Endodermal cell (in vitro differentiated cells): ENCODE measurements around the gene TMEM50B. TPM values are rescaled to one million over a fixed set of nuclear protein-coding genes. Genes with fewer than 3 reads are reported as not detected.
A peak's percentile ranks its signal among the peaks of the same experiment; 100 is the strongest.

Experiments used
- DNase-seq: peaks from one replicate; pipeline ENCODE4 v3.0.0-alpha.2; 2017
- H3K27ac ChIP-seq: 2 replicates; pipeline ENCODE4 v1.5.1; 2013; ENCODE audit warnings: mild to moderate bottlenecking, low read depth, low read length, moderate library complexity
- H3K27me3 ChIP-seq: 2 replicates; pipeline ENCODE4 v1.6.1; 2013; ENCODE audit warnings: mild to moderate bottlenecking, low read length, moderate library complexity; ENCODE audit not compliant: insufficient read depth, control insufficient read depth, poor library complexity, severe bottlenecking
- H3K36me3 ChIP-seq: 2 replicates; pipeline ENCODE4 v1.7.0; 2013; ENCODE audit warnings: mild to moderate bottlenecking, low read length, moderate library complexity; ENCODE audit not compliant: control insufficient read depth, insufficient read depth
- H3K4me1 ChIP-seq: one replicate; pipeline ENCODE4 v1.7.0; 2013; ENCODE audit warnings: low read length; ENCODE audit not compliant: control insufficient read depth, insufficient read depth
- H3K4me3 ChIP-seq: 2 replicates; pipeline ENCODE4 v1.5.1; 2013; ENCODE audit warnings: mild to moderate bottlenecking, low read length, moderate library complexity
- H3K9ac ChIP-seq: 2 replicates; pipeline ENCODE4 v1.6.1; 2013; ENCODE audit warnings: mild to moderate bottlenecking, low read length, moderate library complexity; ENCODE audit not compliant: poor library complexity, severe bottlenecking; ENCODE audit errors: extremely low read depth
- H3K9me3 ChIP-seq: 2 replicates; pipeline ENCODE4 v1.6.1; 2013; ENCODE audit warnings: mild to moderate bottlenecking, low read length, moderate library complexity; ENCODE audit not compliant: control insufficient read depth
- H3K27ac Mint-ChIP-seq: 2 replicates; pipeline ENCODE4 v1.8.0; 2020; ENCODE audit warnings: mixed read lengths
- H3K27me3 Mint-ChIP-seq: 2 replicates; pipeline ENCODE4 v1.8.0; 2021; ENCODE audit warnings: mild to moderate bottlenecking, mixed read lengths; ENCODE audit not compliant: insufficient read depth
- H3K36me3 Mint-ChIP-seq: 2 replicates; pipeline ENCODE4 v1.8.0; 2020; ENCODE audit warnings: low read depth, mixed read lengths
- H3K4me1 Mint-ChIP-seq: 2 replicates; pipeline ENCODE4 v1.8.0; 2020; ENCODE audit warnings: mixed read lengths
- H3K4me3 Mint-ChIP-seq: 2 replicates; pipeline ENCODE4 v1.8.0; 2020; ENCODE audit warnings: mild to moderate bottlenecking, moderate library complexity, mixed read lengths
- H3K9me3 Mint-ChIP-seq: 2 replicates; pipeline ENCODE4 v1.8.0; 2020; ENCODE audit warnings: mild to moderate bottlenecking, mixed read lengths
- WGBS, 2 experiments: methylation state at CpG; one replicate each; pipeline versions ENCODE4 v1.1.5 to v1.1.7; 2013; ENCODE audit warnings: missing lambda C conversion rate in 2 of 2, mixed read lengths in 1 of 2; ENCODE audit not compliant: insufficient coverage in 1 of 2, insufficient read length in 1 of 2; 5-methylcytosine and 5-hydroxymethylcytosine counted together
- total RNA-seq, 2 donors: library from RNA; stranded (reverse); fragmentation: NEBNext Ultra II Directional in 1 of 2; extraction: Animal tissue kit (Norgen Biotek cat#: 25700) in 1 of 2; gene quantifications; 2 replicates in 1 of 2; 3 replicates in 1 of 2; pipeline ENCODE4 v1.2.1, GENCODE V29; 2021
- TF ChIP-seq, protein P1 (sequence below): fragments of 200-600 bp; sonication (generic); conservative IDR thresholded peaks from 2 replicates; pipeline ENCODE4 v1.5.0; 2021; ENCODE audit warnings: antibody characterized with exemption, mild to moderate bottlenecking

Gene TMEM50B
- total RNA-seq, 2 donors from 2014 or later: 35.8 to 57.2 TPM

GRCh38 chr21:33418691-33419090 lies 61.1 kb downstream of the TMEM50B start:
- TF ChIP-seq, protein P1, sequence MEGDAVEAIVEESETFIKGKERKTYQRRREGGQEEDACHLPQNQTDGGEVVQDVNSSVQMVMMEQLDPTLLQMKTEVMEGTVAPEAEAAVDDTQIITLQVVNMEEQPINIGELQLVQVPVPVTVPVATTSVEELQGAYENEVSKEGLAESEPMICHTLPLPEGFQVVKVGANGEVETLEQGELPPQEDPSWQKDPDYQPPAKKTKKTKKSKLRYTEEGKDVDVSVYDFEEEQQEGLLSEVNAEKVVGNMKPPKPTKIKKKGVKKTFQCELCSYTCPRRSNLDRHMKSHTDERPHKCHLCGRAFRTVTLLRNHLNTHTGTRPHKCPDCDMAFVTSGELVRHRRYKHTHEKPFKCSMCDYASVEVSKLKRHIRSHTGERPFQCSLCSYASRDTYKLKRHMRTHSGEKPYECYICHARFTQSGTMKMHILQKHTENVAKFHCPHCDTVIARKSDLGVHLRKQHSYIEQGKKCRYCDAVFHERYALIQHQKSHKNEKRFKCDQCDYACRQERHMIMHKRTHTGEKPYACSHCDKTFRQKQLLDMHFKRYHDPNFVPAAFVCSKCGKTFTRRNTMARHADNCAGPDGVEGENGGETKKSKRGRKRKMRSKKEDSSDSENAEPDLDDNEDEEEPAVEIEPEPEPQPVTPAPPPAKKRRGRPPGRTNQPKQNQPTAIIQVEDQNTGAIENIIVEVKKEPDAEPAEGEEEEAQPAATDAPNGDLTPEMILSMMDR: no peak
- peaks cover 58% of the 10 kb centered on the region for H3K36me3 ChIP-seq
- no peaks in the 10 kb centered on the region for H3K27me3 ChIP-seq
- Mint-ChIP-seq H3K4me1 (peaks cover 15% of the 10 kb centered on the region), H3K9me3 (no peaks in the 10 kb centered on the region), H3K36me3 (peaks cover 67% of the 10 kb centered on the region), H3K27ac (no peak overlapping the region), H3K27me3 (no peaks in the 10 kb centered on the region), H3K4me3 (no peak overlapping the region)
- H3K9ac ChIP-seq: no peak overlapping the region
- H3K27ac ChIP-seq: no peak overlapping the region
- WGBS, 2 experiments: 91 to 100% methylated on average over 2 of the region's 2 CpGs
- no peak for DNase-seq
- H3K9me3 ChIP-seq: no peaks in the 10 kb centered on the region
- no peak overlapping the region for H3K4me3 ChIP-seq
- no peaks in the 10 kb centered on the region for H3K4me1 ChIP-seq

DNA sequence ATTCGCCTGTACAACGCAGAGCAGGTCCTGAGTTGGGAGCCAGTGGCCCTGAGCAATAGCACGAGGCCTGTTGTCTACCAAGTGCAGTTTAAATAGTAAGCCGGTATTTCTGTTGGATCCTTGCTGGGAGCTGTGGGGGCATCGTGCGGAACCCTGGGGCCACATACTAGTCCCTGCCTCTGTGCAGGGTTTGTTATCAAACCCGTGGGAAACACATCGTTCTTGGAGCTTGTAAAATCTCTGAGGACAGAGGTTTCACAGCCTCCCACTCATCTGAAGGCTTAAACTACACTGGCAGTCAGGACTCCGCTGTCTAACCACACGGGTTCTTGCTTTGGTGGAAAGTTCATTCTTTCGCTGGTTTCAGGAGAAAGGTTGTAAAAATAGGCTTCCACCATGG lies 64.8 kb downstream of the TMEM50B start:
- H3K36me3 Mint-ChIP-seq: peaks cover 49% of the 10 kb centered on the region
- H3K27ac ChIP-seq: no peak overlapping the region

GRCh38 chr21:33414068-33414467 lies 65.7 kb downstream of the TMEM50B start:
- Histone ChIP-seq H3K27ac (no peak overlapping the region), H3K4me1 (peaks cover 3% of the 10 kb centered on the region), H3K9ac (no peak overlapping the region), H3K36me3 (peaks cover 52% of the 10 kb centered on the region), H3K27me3 (no peaks in the 10 kb centered on the region), H3K4me3 (no peak overlapping the region), H3K9me3 (no peaks in the 10 kb centered on the region)
- Mint-ChIP-seq H3K36me3 (peaks cover 46% of the 10 kb centered on the region), H3K4me1 (peaks cover 31% of the 10 kb centered on the region), H3K9me3 (no peaks in the 10 kb centered on the region), H3K27me3 (no peaks in the 10 kb centered on the region), H3K27ac (peak overlapping the region; percentile 48), H3K4me3 (no peak overlapping the region)
- TF ChIP-seq, protein P1: no peak
- 79 to 83% methylated on average over 11 to 14 of the region's 14 CpGs for WGBS, 2 experiments
- DNase-seq: peak; percentile 62

More for the DNA sequence above, 64.8 kb downstream of the TMEM50B start:
- H3K27me3 Mint-ChIP-seq: no peaks in the 10 kb centered on the region
- TF ChIP-seq, protein P1: no peak
- H3K9me3 ChIP-seq: no peaks in the 10 kb centered on the region
- H3K9me3 Mint-ChIP-seq: no peaks in the 10 kb centered on the region
- no peak overlapping the region for H3K4me3 ChIP-seq
- peaks cover 3% of the 10 kb centered on the region for H3K4me1 ChIP-seq
- WGBS, 2 experiments: 93 to 94% methylated on average over 9 to 11 of the region's 11 CpGs
- no peak overlapping the region for H3K9ac ChIP-seq
- no peak for DNase-seq
- H3K36me3 ChIP-seq: peaks cover 56% of the 10 kb centered on the region
- H3K4me1 Mint-ChIP-seq: peaks cover 31% of the 10 kb centered on the region
- peak overlapping the region; percentile 13 for H3K27ac Mint-ChIP-seq
- no peaks in the 10 kb centered on the region for H3K27me3 ChIP-seq
- peak overlapping the region; percentile 18 for H3K4me3 Mint-ChIP-seq
